WERI-Rb-1 (cell line): ENCODE measurements around the gene TENM4.

Experiments
- DNase-seq: peaks from one replicate; pipeline ENCODE4 v3.0.0-alpha.2; 2020
- H3K27ac ChIP-seq: fragments of 250-450 bp; sonication (Bioruptor Pico); 2 replicates; pipeline ENCODE4 v1.5.1; 2020; ENCODE audit warnings: mild to moderate bottlenecking, moderate library complexity
- H3K27me3 ChIP-seq: fragments of 250-450 bp; sonication (Bioruptor Pico); 2 replicates; pipeline ENCODE4 v1.5.1; 2021; ENCODE audit warnings: mild to moderate bottlenecking, low read depth, moderate library complexity; ENCODE audit not compliant: insufficient read depth, severe bottlenecking
- H3K36me3 ChIP-seq: fragments of 250-450 bp; sonication (Bioruptor Pico); 2 replicates; pipeline ENCODE4 v1.5.1; 2020; ENCODE audit warnings: mild to moderate bottlenecking, moderate library complexity
- H3K4me3 ChIP-seq: 2 replicates; pipeline ENCODE4 v1.5.1; 2011; ENCODE audit warnings: low read depth, mild to moderate bottlenecking, control low read depth, low read length
- H3K9me3 ChIP-seq: fragments of 250-450 bp; sonication (Bioruptor Pico); 2 replicates; pipeline ENCODE4 v1.5.1; 2021; ENCODE audit warnings: mild to moderate bottlenecking, moderate library complexity; ENCODE audit not compliant: severe bottlenecking
- TF ChIP-seq, protein P1 (sequence below): IDR thresholded peaks from 2 replicates; pipeline ENCODE4 v1.5.1; 2011; ENCODE audit warnings: low read depth, mild to moderate bottlenecking, control low read depth, inconsistent platforms, low read length

TENM4 gene

DNA sequence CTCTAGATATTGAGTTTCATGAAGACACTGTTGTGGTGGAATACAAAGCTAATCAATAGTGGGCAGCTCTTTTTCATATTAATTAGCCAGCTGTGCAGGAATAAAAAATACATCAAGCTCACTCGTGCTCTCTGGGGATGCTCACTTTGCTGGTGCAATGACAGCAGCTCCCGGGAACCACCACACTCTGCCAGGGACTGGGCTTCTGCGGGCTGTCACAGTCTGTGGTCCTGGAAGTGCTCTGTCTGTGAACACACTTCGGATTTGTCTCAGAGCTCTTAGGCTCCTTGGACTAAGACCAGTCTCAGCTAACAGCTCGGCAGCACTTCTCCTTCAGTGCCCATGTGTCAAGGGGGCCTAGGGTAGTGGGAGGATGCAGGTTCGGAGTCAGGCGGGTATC is 393.5 kb downstream of the TENM4 start:
- Histone ChIP-seq H3K36me3 (no peaks in the 10 kb centered on the region), H3K27ac (no peak overlapping the region), H3K27me3 (no peaks in the 10 kb centered on the region), H3K9me3 (peaks cover 3% of the 10 kb centered on the region), H3K4me3 (no peak overlapping the region)
- peak; percentile 26 for DNase-seq
- TF ChIP-seq, protein P1, sequence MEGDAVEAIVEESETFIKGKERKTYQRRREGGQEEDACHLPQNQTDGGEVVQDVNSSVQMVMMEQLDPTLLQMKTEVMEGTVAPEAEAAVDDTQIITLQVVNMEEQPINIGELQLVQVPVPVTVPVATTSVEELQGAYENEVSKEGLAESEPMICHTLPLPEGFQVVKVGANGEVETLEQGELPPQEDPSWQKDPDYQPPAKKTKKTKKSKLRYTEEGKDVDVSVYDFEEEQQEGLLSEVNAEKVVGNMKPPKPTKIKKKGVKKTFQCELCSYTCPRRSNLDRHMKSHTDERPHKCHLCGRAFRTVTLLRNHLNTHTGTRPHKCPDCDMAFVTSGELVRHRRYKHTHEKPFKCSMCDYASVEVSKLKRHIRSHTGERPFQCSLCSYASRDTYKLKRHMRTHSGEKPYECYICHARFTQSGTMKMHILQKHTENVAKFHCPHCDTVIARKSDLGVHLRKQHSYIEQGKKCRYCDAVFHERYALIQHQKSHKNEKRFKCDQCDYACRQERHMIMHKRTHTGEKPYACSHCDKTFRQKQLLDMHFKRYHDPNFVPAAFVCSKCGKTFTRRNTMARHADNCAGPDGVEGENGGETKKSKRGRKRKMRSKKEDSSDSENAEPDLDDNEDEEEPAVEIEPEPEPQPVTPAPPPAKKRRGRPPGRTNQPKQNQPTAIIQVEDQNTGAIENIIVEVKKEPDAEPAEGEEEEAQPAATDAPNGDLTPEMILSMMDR: no peak

DNA sequence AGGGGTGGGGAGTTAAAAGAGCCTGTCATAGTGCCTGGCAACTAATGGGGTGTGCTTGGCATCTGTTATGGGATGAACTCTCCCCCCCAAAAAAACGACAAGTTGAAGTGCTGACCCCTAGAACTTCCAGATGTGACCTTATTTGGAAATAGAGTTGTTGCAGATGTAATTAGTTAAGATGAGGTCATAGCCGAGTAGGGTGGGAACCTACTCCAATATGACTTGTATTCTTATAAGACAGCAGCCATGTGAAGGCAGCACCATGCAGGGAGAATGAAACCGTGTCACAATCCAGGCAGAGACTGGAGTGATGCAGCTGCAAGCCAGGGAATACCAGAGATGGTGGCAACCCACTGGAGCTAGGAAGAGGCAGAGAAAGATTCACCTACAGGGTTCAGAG is 394.5 kb downstream of the TENM4 start:
- no peak overlapping the region for H3K4me3 ChIP-seq
- no peaks in the 10 kb centered on the region for H3K27me3 ChIP-seq
- H3K27ac ChIP-seq: no peak overlapping the region
- H3K36me3 ChIP-seq: no peaks in the 10 kb centered on the region
- DNase-seq: no peak
- H3K9me3 ChIP-seq: peaks cover 6% of the 10 kb centered on the region
- TF ChIP-seq, protein P1: no peak

DNA sequence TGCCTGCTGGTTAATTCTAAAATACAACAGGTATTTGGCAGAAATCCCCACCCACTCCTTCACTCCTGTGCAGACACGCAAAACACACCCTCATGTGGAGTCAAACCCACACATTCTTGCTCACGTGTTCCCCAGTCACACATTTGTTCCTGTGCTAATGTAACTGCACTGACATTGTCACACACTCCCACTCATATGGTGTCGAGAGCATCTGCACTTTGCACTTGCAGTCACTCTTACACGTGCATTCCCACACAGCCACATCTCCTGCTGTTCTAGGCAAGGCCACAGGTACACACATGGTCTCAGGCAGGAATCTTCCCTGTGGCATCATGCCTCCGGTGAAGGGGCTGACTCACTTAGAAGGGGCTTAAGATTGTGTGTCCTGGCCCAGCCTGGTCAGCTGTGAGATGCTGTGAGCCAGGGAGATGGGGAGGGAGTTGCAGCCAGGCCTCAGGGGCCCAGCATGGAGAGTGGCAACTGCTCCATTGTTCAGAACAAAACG is 395.0 kb downstream of the TENM4 start:
- Histone ChIP-seq H3K9me3 (peaks cover 6% of the 10 kb centered on the region), H3K36me3 (no peaks in the 10 kb centered on the region), H3K4me3 (no peak overlapping the region), H3K27ac (no peak overlapping the region), H3K27me3 (no peaks in the 10 kb centered on the region)
- TF ChIP-seq, protein P1: no peak
- no peak for DNase-seq

DNA sequence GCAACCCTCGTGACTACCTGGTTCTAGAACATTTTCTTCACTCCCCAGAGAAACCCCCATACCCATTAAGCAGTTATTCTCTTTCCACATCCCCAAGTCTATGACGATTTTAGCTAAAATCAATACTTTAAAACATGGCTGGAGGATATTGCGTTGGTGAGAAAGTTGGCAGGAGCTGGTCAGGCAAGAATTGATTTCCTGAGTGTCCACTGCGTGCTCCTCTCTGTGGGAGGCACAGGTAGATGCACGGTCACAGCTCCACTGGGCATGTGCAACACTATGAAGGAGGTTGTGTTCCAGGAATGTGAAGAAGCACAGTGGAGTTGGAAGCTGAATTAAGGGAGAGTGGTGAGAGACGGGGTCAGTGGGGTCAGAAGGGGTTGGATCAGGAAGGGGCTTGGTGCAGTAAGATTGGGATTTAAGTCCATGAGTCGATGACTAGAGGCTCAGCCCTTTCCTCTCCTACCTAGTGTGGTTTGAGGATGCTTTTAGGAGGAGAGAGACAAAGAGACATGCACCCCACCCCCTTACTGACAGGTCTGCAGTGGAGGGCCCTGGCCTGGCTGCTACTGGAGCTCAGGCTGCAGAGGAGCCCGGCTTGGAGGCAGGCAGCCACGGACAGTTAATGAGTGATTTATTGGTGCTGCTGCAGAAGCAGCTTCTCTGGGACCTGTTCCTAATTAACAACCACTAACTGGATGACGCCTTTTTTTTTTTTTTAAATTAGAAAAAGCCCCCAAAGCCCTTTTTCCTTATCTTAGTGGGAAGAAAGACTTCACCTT is 395.6 kb downstream of the TENM4 start:
- no peak overlapping the region for H3K27ac ChIP-seq

DNA sequence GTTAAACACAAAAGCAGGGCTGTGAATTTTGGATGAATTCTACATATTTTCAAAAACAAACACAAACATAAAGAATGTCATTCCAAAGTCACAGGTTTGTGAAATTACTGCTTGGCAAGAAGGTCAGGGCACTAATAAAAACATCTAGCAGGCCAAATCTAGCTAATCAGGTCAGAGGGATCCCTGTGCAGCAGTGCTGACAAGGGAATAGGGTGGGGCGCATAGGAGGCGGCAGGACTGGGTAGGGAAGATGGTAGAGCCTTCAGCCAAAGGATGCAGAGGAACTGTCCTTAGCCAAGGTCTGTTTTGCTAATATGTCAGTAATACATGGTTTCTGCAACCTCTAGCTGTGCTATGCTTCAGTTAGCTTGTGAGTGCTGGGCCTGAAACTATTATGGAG is 396.6 kb downstream of the TENM4 start:
- Histone ChIP-seq H3K4me3 (no peak overlapping the region), H3K36me3 (no peaks in the 10 kb centered on the region), H3K27me3 (no peaks in the 10 kb centered on the region), H3K9me3 (peaks cover 6% of the 10 kb centered on the region), H3K27ac (no peak overlapping the region)
- TF ChIP-seq, protein P1: no peak
- no peak for DNase-seq

More for the DNA sequence above, 395.6 kb downstream of the TENM4 start:
- DNase-seq: no peak
- Histone ChIP-seq H3K36me3 (no peaks in the 10 kb centered on the region), H3K9me3 (peaks cover 6% of the 10 kb centered on the region), H3K27me3 (no peaks in the 10 kb centered on the region), H3K4me3 (no peak overlapping the region)
- TF ChIP-seq, protein P1: no peak
